T follicular helper cell (primary cell): ENCODE data around the gene BUD23.
A peak's percentile ranks its signal among the peaks of the same experiment; 100 is the strongest.
"Not testable (repeated sequence)": the region's sequence is repeated elsewhere in the genome, so short reads cannot be mapped to it uniquely, and the experiment has no call there.

Experiments used
- DNase-seq: peaks from one replicate; pipeline ENCODE4 v3.0.0-alpha.2; 2020; ENCODE audit warnings: low read depth
- total RNA-seq, 2 experiments: gene quantifications; one replicate each; lab custom pipeline; 2026; lab: John Stamatoyannopoulos, UW

Gene BUD23
- 53.4 to 125 reads per million in 2 experiments for total RNA-seq

DNA sequence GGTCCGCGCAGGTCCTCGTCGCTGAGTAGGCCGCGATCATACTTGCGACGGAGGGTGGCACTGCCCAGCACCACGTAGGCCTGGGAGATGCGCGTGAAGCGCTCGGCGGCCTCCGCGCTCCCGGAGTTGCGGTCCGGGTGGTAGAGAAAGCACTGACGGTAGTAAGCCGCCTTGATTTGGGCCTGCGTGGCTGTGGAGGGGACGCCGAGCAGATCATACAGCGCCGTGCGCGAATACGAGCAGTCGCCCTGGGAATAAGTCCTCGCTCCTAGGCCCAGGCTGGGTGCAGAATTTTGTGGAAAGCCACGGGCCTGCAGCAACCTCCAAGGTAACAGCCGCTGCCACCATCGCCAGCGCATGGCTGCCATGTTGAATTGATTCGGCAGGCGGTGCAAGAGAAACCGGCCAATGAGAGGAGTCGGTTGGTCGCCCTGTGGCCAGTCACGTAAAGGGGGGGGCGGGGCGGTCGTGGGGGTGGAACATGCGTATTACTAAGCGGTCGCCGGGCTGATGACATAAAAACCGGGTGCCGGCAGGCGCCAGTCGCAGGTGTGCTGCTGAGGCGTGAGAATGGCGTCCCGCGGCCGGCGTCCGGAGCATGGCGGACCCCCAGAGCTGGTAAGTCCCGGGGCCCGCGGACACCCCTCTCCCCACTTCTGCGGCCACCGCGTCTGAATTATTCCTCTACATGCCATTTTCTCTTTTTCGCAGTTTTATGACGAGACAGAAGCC is at the start of gene BUD23, which contains the start of gene DNAJC30:
BUD23 (plus strand) TSS at position 542 of the 732 bp plus-strand sequence; CDS start at position 571, 29 bp downstream.
DNAJC30 (minus strand) TSS at position 398 of the 732 bp plus-strand sequence; CDS start at position 368, 30 bp downstream.
- peak; percentile 97 for DNase-seq

DNA sequence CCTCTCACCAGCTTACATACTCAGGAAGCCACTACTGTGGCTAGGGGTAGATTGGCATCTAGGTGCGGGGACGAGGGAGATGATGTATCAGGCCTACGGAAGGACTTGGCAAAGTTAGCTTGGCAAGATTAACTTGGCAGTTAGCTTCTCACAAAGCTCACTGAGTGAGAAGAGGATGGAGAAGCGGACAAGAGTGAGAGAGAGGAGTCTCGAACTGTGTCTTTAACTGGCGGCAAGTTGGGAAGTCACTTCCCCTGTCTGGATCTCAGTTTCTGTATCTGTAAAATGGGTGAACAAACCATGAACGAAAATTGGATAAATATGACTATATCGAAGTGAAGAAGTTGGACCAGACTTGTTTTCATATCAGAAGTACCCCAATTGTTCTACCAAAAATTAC is 49.6 kb upstream of the BUD23 start:
- DNase-seq, result no peak

DNA sequence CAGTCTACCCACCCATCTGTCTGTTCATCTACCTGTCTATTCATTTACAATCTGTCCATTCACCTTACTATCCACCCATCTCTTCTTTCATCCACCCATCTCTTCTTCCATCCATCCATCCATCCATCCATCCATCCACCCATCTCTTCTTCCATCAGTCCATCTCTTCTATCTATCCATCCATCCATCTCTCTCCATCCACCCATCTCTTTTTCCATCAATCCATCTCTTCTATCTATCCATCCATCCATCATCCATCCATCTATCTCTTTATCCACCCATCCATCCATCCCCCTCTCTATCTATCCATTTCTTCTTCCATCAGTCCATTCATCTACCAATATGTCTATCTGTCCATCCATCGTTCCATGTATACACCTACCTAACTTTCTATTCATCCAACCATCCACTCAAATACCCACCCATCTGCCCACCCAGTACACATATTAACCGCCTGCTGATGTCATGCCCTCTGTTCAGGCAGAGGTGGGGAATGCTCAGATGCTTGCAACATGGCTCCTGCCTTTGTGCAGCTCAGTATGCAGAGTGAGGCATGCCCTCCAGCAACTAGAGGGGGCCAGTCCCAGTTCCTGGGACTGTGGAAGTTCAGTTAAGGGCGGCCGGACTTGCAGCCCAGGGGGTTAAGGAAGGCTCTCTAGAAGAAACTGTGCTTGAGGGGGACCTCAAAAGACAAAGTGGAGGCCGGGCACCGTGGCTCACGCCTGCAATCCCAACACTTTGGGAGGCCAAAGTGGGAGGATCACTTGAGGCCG is 47.8 kb upstream of the BUD23 start:
- no peak for DNase-seq

DNA sequence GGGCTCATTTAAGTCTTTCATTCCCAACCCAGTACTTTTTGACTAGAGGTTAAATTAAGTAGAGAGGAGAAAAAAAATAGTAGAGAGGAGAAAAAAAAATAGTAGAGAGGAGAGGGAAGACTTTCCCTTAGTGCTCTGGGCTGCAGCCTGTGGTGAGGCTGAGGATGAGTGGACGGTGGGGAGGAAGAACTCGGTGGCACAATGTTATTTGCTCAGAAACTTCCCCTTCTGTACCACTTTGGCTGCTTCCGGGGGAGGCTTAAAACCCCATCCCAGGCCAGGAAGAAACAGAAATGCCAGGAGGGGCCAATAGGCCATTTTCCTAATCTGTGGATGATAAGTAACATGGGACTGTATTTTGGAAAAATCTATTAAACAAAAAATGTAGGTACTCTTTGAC is 44.5 kb upstream of the BUD23 start:
- DNase-seq, result no peak

DNA sequence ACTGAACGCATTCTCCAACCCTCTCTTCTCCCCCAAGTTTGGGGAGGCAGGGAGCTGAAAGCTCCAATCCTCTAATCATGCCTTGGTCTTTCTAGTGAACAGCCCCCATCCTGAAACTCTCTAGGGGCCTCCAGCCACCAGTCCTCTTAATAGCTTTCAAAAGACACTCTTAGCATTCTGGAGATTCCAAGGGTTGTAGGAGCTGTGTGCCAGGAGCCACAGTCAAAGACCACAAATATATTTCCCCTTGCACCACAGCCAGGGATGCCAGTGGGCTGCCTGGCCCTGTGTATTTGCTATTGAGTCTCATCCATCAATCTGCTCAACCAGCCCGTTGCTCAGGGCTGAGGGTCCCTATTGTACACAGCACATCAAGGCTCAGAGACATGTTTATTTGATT is 40.6 kb upstream of the BUD23 start:
- no peak for DNase-seq

- no peak for DNase-seq
Observed at GRCh38 chr7:73644688-73645286, 38.6 kb upstream of the BUD23 start.

DNA sequence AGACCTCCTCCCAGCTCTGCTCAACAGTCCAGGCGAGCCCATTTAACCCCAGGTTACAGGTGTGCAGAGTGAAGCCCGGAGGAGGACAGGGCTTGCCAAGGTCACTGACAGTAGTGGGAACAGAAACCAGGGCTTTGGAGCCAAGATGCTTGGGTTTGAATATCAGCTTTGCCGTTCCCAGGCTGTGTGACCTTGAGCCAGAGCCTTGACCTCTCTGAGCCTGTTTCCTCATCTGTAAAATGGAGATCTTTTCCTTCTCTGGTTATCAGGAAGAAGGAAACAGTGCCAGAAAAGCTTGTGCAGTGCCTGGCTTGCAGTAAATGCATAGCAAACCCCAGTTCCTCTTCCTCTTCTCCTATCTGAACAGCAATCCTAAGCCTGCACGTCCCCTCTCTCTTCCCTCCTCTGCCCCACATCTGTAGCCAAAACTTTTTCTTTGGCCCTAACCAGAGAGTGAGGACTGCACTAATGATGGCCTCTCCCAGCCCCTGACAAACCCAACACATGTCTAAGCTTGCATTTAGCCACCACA is 37.7 kb upstream of the BUD23 start:
- DNase-seq, result no peak

- no peak for DNase-seq
Observed at GRCh38 chr7:73646785-73647724, 36.3 kb upstream of the BUD23 start.

- no peak for DNase-seq
Observed at GRCh38 chr7:73647725-73648592, 35.4 kb upstream of the BUD23 start.

- DNase-seq, result no peak
Observed at GRCh38 chr7:73648593-73649332, 34.6 kb upstream of the BUD23 start.

- no peak for DNase-seq
Observed at GRCh38 chr7:73649576-73649975, 33.8 kb upstream of the BUD23 start.

- DNase-seq, result no peak
Observed at GRCh38 chr7:73650524-73650923, 32.9 kb upstream of the BUD23 start.

GRCh38 chr7:73652541-73652949 is 30.9 kb upstream of the BUD23 start:
- no peak for DNase-seq

GRCh38 chr7:73655309-73655708 is 28.1 kb upstream of the BUD23 start:
- not testable (repeated sequence) for DNase-seq

DNA sequence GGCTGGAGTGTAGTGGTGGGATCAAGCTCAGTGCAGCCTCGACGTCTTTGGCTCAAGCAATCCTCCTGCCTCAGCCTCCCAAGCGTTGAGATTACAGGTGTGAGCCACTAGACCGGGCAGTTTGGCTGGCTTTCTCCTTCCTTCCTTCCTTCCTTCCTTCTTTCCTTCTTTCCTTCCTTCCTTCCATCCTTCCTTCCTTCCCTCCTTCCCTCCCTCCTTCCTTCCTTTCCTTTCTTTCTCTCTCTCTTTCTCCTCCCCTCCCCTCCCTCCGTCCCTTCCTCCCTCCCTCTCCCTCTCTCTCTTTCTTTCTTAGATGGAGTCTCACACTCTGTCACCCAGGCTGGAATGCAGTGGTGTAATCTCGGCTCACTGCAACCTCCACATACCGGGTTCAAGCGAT is 23.4 kb upstream of the BUD23 start:
- DNase-seq, result no peak

GRCh38 chr7:73660594-73660993 is 22.8 kb upstream of the BUD23 start:
- DNase-seq, result not testable (repeated sequence)

- no peak for DNase-seq
Observed at GRCh38 chr7:73663033-73663432, 20.4 kb upstream of the BUD23 start.

DNA sequence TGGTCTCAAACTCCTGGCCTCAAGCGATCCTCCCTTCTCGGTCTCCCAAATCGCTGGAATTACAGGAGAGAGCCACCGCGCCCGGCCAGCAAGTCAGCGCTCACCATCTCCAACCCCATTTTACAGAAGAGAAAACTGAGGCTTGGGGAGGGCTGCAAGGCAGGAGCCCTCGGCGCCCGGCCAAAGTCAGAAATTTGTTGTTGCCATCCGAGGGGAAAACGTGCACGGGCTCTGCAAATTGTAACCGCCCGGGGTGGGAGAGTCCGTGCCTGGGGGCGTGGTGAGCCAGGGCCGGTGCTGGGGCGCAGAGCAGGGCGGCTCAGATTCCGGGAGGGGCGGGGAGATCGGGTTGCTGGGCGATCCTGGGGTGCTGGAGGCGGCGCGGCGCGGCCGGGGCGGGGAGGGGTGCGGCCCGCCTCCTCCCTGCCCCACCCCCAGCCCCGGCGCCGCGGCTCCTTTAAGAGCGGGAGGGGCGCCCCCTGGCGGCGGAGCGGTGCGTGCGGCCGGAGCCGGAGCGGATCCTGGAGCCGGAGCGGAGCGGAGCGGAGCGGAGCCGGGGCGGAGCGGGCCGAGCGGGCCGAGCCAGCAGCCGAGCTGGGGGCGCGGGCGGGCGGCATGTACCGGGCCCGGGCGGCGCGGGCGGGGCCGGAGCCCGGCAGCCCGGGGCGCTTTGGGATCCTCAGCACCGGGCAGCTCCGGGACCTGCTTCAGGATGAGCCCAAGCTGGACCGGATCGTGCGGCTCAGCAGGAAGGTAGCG is 15.9 kb upstream of the BUD23 start, which contains the start of gene VPS37D:
VPS37D (plus strand) TSS at position 488 of the 759 bp plus-strand sequence; CDS start at position 616, 128 bp downstream.
- peak; percentile 89 for DNase-seq
